Measurements from ENCODE around the gene TSR3. TPM values are rescaled to one million over a fixed set of nuclear protein-coding genes. Genes with fewer than 3 reads are reported as not detected.
A peak's percentile ranks its signal among the peaks of the same experiment; 100 is the strongest.

Gene TSR3
- total and polyA plus RNA-seq, 5 donors from 2014 or later = 31.5 to 103 (median 92.2) TPM

GRCh38 chr16:1366712-1367299, 15.1 kb upstream of the TSR3 start:
- Histone ChIP-seq H3K27me3 (ENCODE audit: control insufficient read depth, insufficient read depth, low read length) (no peaks in the 10 kb centered on the region), H3K36me3 (ENCODE audit: control insufficient read depth, insufficient read depth, low read length) (peaks cover 57% of the 10 kb centered on the region), H3K4me1 (ENCODE audit: control insufficient read depth, insufficient read depth, low read length, poor library complexity, severe bottlenecking) (no peaks in the 10 kb centered on the region), H3K9me3 (ENCODE audit: control insufficient read depth in 2 of 2, low read length in 2 of 2) (no peaks in the 10 kb centered on the region), H3K4me3 (ENCODE audit: low read depth, low read length) (no peak overlapping the region), H3K27ac (ENCODE audit: insufficient read depth, low read length, poor library complexity, severe bottlenecking) (no peak overlapping the region)
- peaks cover 9% of the 10 kb centered on the region for H3K36me3 Mint-ChIP-seq
- DNase-seq = no peak
- H3K4me1 Mint-ChIP-seq = peaks cover 0 to 5% (median 3%) of the 10 kb centered on the region in 4 donors
- H3K4me3 Mint-ChIP-seq = no peak overlapping the region
- no peaks in the 10 kb centered on the region for H3K9me3 Mint-ChIP-seq
- H3K27ac Mint-ChIP-seq = no peak overlapping the region
- ATAC-seq (ENCODE audit: low read depth in 2 of 2) = no peak
- H3K27me3 Mint-ChIP-seq = no peaks in the 10 kb centered on the region

- no peaks in the 10 kb centered on the region for H3K27me3 Mint-ChIP-seq
- Histone ChIP-seq H3K36me3 (ENCODE audit: control insufficient read depth, insufficient read depth, low read length) (peaks cover 56% of the 10 kb centered on the region), H3K4me3 (ENCODE audit: low read depth, low read length) (no peak overlapping the region), H3K9me3 (ENCODE audit: control insufficient read depth in 2 of 2, low read length in 2 of 2) (no peaks in the 10 kb centered on the region), H3K4me1 (ENCODE audit: control insufficient read depth, insufficient read depth, low read length, poor library complexity, severe bottlenecking) (no peaks in the 10 kb centered on the region), H3K27ac (ENCODE audit: insufficient read depth, low read length, poor library complexity, severe bottlenecking) (no peak overlapping the region), H3K27me3 (ENCODE audit: control insufficient read depth, insufficient read depth, low read length) (no peaks in the 10 kb centered on the region)
- DNase-seq (no peak), ATAC-seq (ENCODE audit: low read depth in 2 of 2) (no peak)
- peaks cover 0 to 5% (median 3%) of the 10 kb centered on the region in 4 donors for H3K4me1 Mint-ChIP-seq
- H3K27ac Mint-ChIP-seq = peak overlapping the region in 1 of 3 donors; percentile 26
- H3K4me3 Mint-ChIP-seq = peak overlapping the region in 1 of 4 donors; percentile 21
- no peaks in the 10 kb centered on the region for H3K9me3 Mint-ChIP-seq
- peaks cover 9% of the 10 kb centered on the region for H3K36me3 Mint-ChIP-seq
These were observed 14.5 kb upstream of the TSR3 start for GRCh38 chr16:1366060-1366711.

GRCh38 chr16:1364510-1364909, 12.8 kb upstream of the TSR3 start:
- Histone ChIP-seq H3K27me3 (ENCODE audit: control insufficient read depth, insufficient read depth, low read length) (no peaks in the 10 kb centered on the region), H3K4me1 (ENCODE audit: control insufficient read depth, insufficient read depth, low read length, poor library complexity, severe bottlenecking) (no peaks in the 10 kb centered on the region), H3K9me3 (ENCODE audit: control insufficient read depth in 2 of 2, low read length in 2 of 2) (no peaks in the 10 kb centered on the region), H3K27ac (ENCODE audit: insufficient read depth, low read length, poor library complexity, severe bottlenecking) (no peak overlapping the region), H3K36me3 (ENCODE audit: control insufficient read depth, insufficient read depth, low read length) (peaks cover 53% of the 10 kb centered on the region), H3K4me3 (ENCODE audit: low read depth, low read length) (no peak overlapping the region)
- Mint-ChIP-seq H3K4me1 (peaks cover 0 to 5% (median 3%) of the 10 kb centered on the region in 4 donors), H3K27ac (no peak overlapping the region), H3K27me3 (no peaks in the 10 kb centered on the region), H3K36me3 (peaks cover 9% of the 10 kb centered on the region), H3K4me3 (no peak overlapping the region), H3K9me3 (no peaks in the 10 kb centered on the region)
- DNase-seq (no peak), ATAC-seq (ENCODE audit: low read depth in 2 of 2) (no peak)

- Histone ChIP-seq H3K27me3 (ENCODE audit: control insufficient read depth, insufficient read depth, low read length) (no peaks in the 10 kb centered on the region), H3K36me3 (ENCODE audit: control insufficient read depth, insufficient read depth, low read length) (peaks cover 49% of the 10 kb centered on the region), H3K9me3 (ENCODE audit: control insufficient read depth in 2 of 2, low read length in 2 of 2) (no peaks in the 10 kb centered on the region), H3K27ac (ENCODE audit: insufficient read depth, low read length, poor library complexity, severe bottlenecking) (no peak overlapping the region), H3K4me3 (ENCODE audit: low read depth, low read length) (no peak overlapping the region), H3K4me1 (ENCODE audit: control insufficient read depth, insufficient read depth, low read length, poor library complexity, severe bottlenecking) (no peaks in the 10 kb centered on the region)
- no peaks in the 10 kb centered on the region for H3K27me3 Mint-ChIP-seq
- peak overlapping the region in 1 of 3 donors; percentile 26 for H3K27ac Mint-ChIP-seq
- no peaks in the 10 kb centered on the region for H3K9me3 Mint-ChIP-seq
- peaks cover 0 to 5% (median 3%) of the 10 kb centered on the region in 4 donors for H3K4me1 Mint-ChIP-seq
- ATAC-seq (ENCODE audit: low read depth in 2 of 2) (peak; percentile 84 to 89), DNase-seq (peak; percentile 42 to 72 (median 62))
- peak overlapping the region in 1 of 4 donors; percentile 44 for H3K4me3 Mint-ChIP-seq
- H3K36me3 Mint-ChIP-seq = peaks cover 9% of the 10 kb centered on the region
These were observed 11.9 kb upstream of the TSR3 start for GRCh38 chr16:1363501-1364041.

GRCh38 chr16:1362807-1363206, 11.1 kb upstream of the TSR3 start:
- H3K36me3 Mint-ChIP-seq = peaks cover 9% of the 10 kb centered on the region
- no peak overlapping the region for H3K27ac Mint-ChIP-seq
- H3K27me3 Mint-ChIP-seq = no peaks in the 10 kb centered on the region
- Histone ChIP-seq H3K36me3 (ENCODE audit: control insufficient read depth, insufficient read depth, low read length) (peaks cover 49% of the 10 kb centered on the region), H3K9me3 (ENCODE audit: control insufficient read depth in 2 of 2, low read length in 2 of 2) (no peaks in the 10 kb centered on the region), H3K4me3 (ENCODE audit: low read depth, low read length) (no peak overlapping the region), H3K27me3 (ENCODE audit: control insufficient read depth, insufficient read depth, low read length) (no peaks in the 10 kb centered on the region), H3K4me1 (ENCODE audit: control insufficient read depth, insufficient read depth, low read length, poor library complexity, severe bottlenecking) (no peaks in the 10 kb centered on the region), H3K27ac (ENCODE audit: insufficient read depth, low read length, poor library complexity, severe bottlenecking) (no peak overlapping the region)
- H3K4me1 Mint-ChIP-seq = peaks cover 4 to 7% (median 5%) of the 10 kb centered on the region in 4 donors
- ATAC-seq (ENCODE audit: low read depth in 2 of 2) (no peak), DNase-seq (no peak)
- H3K4me3 Mint-ChIP-seq = peak overlapping the region in 1 of 4 donors; percentile 44
- H3K9me3 Mint-ChIP-seq = no peaks in the 10 kb centered on the region

- peaks cover 46% of the 10 kb centered on the region for H3K36me3 ChIP-seq (ENCODE audit: control insufficient read depth, insufficient read depth, low read length)
- no peaks in the 10 kb centered on the region for H3K4me1 ChIP-seq (ENCODE audit: control insufficient read depth, insufficient read depth, low read length, poor library complexity, severe bottlenecking)
- Mint-ChIP-seq H3K36me3 (peaks cover 9% of the 10 kb centered on the region), H3K4me1 (peaks cover 4 to 7% (median 5%) of the 10 kb centered on the region in 4 donors), H3K27me3 (no peaks in the 10 kb centered on the region), H3K9me3 (no peaks in the 10 kb centered on the region), H3K4me3 (no peak overlapping the region), H3K27ac (no peak overlapping the region)
- no peak for DNase-seq
- no peaks in the 10 kb centered on the region for H3K9me3 ChIP-seq (ENCODE audit: control insufficient read depth in 2 of 2, low read length in 2 of 2)
- no peak overlapping the region for H3K27ac ChIP-seq (ENCODE audit: insufficient read depth, low read length, poor library complexity, severe bottlenecking)
- H3K27me3 ChIP-seq (ENCODE audit: control insufficient read depth, insufficient read depth, low read length) = no peaks in the 10 kb centered on the region
- no peak overlapping the region for H3K4me3 ChIP-seq (ENCODE audit: low read depth, low read length)
- ATAC-seq (ENCODE audit: low read depth in 2 of 2) = no peak
These were observed 10.1 kb upstream of the TSR3 start for GRCh38 chr16:1361685-1362360.

- ATAC-seq (ENCODE audit: low read depth in 2 of 2) = peak in 1 of 2 donors; percentile 8
These were observed 6.4 kb upstream of the TSR3 start for GRCh38 chr16:1357906-1358566.

More at GRCh38 chr16:1357906-1358566, 6.4 kb upstream of the TSR3 start:
- Histone ChIP-seq H3K9me3 (ENCODE audit: control insufficient read depth in 2 of 2, low read length in 2 of 2) (no peaks in the 10 kb centered on the region), H3K4me1 (ENCODE audit: control insufficient read depth, insufficient read depth, low read length, poor library complexity, severe bottlenecking) (no peaks in the 10 kb centered on the region), H3K36me3 (ENCODE audit: control insufficient read depth, insufficient read depth, low read length) (peaks cover 16% of the 10 kb centered on the region), H3K27ac (ENCODE audit: insufficient read depth, low read length, poor library complexity, severe bottlenecking) (no peak overlapping the region), H3K4me3 (ENCODE audit: low read depth, low read length) (no peak overlapping the region), H3K27me3 (ENCODE audit: control insufficient read depth, insufficient read depth, low read length) (no peaks in the 10 kb centered on the region)
- DNase-seq = no peak
- Mint-ChIP-seq H3K4me1 (peaks cover 0 to 24% (median 15%) of the 10 kb centered on the region in 4 donors), H3K27me3 (no peaks in the 10 kb centered on the region), H3K4me3 (peak overlapping the region in 2 of 4 donors; percentile 32 to 54), H3K9me3 (no peaks in the 10 kb centered on the region), H3K27ac (peak overlapping the region in 1 of 3 donors; percentile 75), H3K36me3 (peaks cover 3% of the 10 kb centered on the region)
